Psoas muscle (tissue), 8 donors: ENCODE data around the gene C22orf39. TPM values are rescaled to one million over a fixed set of nuclear protein-coding genes. Genes with fewer than 3 reads are reported as not detected.

Experiments used
- ATAC-seq, 4 donors: fragments of 200-7000 bp; cut with Tn5 transposase; one replicate each; pipeline ENCODE4 v1.9.1; 2020; ENCODE audit warnings: moderate library complexity in 3 of 4, mild to moderate bottlenecking in 2 of 4
- DNase-seq, 2 donors: peaks; one replicate each; pipeline ENCODE4 v3.0.0-alpha.2; 2020
- H3K27ac ChIP-seq: fragments of 200-600 bp; one replicate; pipeline ENCODE4 v1.8.0; 2022
- H3K27me3 ChIP-seq, 3 donors: fragments of 200-600 bp in 1 of 3; one replicate each; pipeline versions ENCODE4 v1.6.1 to v1.8.0; 2013 to 2022; ENCODE audit warnings: low read length in 2 of 3, mild to moderate bottlenecking in 2 of 3, moderate library complexity in 1 of 3; ENCODE audit not compliant: insufficient read depth in 3 of 3
- H3K36me3 ChIP-seq, 2 donors: fragments of 200-600 bp in 1 of 2; one replicate each; pipeline versions ENCODE4 v1.6.1 to v1.8.0; 2013 to 2022; ENCODE audit warnings: low read depth in 1 of 2, mild to moderate bottlenecking in 1 of 2, moderate library complexity in 1 of 2; ENCODE audit not compliant: insufficient read depth in 1 of 2
- H3K4me1 ChIP-seq: fragments of 200-600 bp; one replicate; pipeline ENCODE4 v1.8.0; 2022
- H3K4me3 ChIP-seq: fragments of 200-600 bp; one replicate; pipeline ENCODE4 v1.8.0; 2022; ENCODE audit warnings: mild to moderate bottlenecking
- H3K9me3 ChIP-seq: fragments of 200-600 bp; one replicate; pipeline ENCODE4 v1.8.0; 2022
- CTCF ChIP-seq: fragments of 200-600 bp; IDR thresholded peaks from one replicate; pipeline ENCODE4 v1.8.0; 2022; ENCODE audit warnings: antibody characterized with exemption
- WGBS, 3 donors: extraction: QIAGEN DNeasy Blood & Tissue Kit; methylation state at CpG; one replicate each; pipeline versions ENCODE4 v1.1.6 to v1.1.7; 2013; 5-methylcytosine and 5-hydroxymethylcytosine counted together
- intact Hi-C, 2 donors: fragments of 100-400 bp; cut with DNase I; formaldehyde crosslinking; loops; one replicate each; pipeline versions ENCODE4 v1.11.0 to v1.14.2; 2022
- polyA plus RNA-seq, 3 donors: library from polyadenylated mRNA; stranded (reverse); fragments of 200-250 nt; gene quantifications; one replicate each; pipeline ENCODE4 v1.2.3, GENCODE V29; 2013
- total RNA-seq, 4 donors: library from RNA; stranded (reverse); fragmentation: NEBNext Ultra II Directional in 2 of 4; extraction: Animal tissue kit (Norgen Biotek cat#: 25700) in 2 of 4; gene quantifications; one replicate each; pipeline versions ENCODE4 v1.2.1 to v1.2.4, GENCODE V29; 2021 to 2023
- donor health status: healthy with polysubstance abuse.
- donor health status: DM: no; HTN: no; CAD: no; lungs with moderate emphysema.
- donor health status: Bipolar disorder and iron deficiency.
- donor health status: healthy.
- donor health status: DM: yes; HTN: yes; CAD: no.
- donor health status: DM: no; HTN: no; CAD: no.
- donor health status: DM: no; HTN: no; CAD: no.
- donor health status: DM: yes; HTN: yes; CAD: no.

C22orf39 gene
- total and polyA plus RNA-seq, 7 donors: 60.9 to 104 (median 88.7) TPM

DNA sequence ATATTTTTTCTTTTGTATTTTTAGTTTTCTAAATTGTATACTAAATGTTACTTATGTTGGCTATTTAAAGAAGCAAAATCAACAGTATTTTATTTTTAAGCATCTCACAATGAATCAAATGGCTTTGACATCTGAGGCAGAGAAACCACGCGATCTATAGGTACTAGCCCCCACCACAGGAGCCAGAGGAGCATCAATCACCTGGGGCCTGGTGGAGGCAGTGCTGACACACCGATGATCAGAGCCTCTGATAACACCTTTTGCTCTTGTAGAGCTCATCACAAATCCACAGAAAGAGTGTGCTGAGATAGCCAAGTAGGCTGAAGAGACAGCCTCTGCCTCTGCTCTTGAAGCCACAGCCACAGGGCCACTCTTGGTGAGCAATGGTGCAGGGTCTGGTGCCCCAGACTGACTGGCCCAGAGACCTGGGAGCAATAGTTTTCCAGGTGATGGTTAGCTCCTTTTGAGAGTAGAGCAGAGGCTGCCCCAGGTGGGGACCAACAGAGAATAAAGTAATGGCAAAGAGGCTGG lies 41.2 kb downstream of the C22orf39 start:
- DNase-seq (no peak), ATAC-seq (no peak)
- intact Hi-C loops: no loop called here
- TF ChIP-seq CTCF: no peak
- Histone ChIP-seq H3K27ac (no peak overlapping the region), H3K27me3 (no peaks in the 10 kb centered on the region), H3K4me3 (no peak overlapping the region), H3K9me3 (no peaks in the 10 kb centered on the region), H3K36me3 (peaks cover 14 to 72% of the 10 kb centered on the region in 2 donors), H3K4me1 (peaks cover 6% of the 10 kb centered on the region)
- 84 to 95% (median 91%) methylated on average over 3 of the region's 3 CpGs for WGBS, 3 donors

- peaks cover 14 to 74% of the 10 kb centered on the region in 2 donors for H3K36me3 ChIP-seq
- intact Hi-C loops: no loop called here
- WGBS, 3 donors: 94 to 98% (median 97%) methylated on average over 8 of the region's 8 CpGs
- TF ChIP-seq CTCF: no peak
- no peak for DNase-seq
- no peak overlapping the region for H3K27ac ChIP-seq
- no peak overlapping the region for H3K4me3 ChIP-seq
- H3K27me3 ChIP-seq: no peaks in the 10 kb centered on the region
- no peaks in the 10 kb centered on the region for H3K4me1 ChIP-seq
- H3K9me3 ChIP-seq: no peaks in the 10 kb centered on the region
- ATAC-seq: no peak
These were observed 41.9 kb downstream of the C22orf39 start for GRCh38 chr22:19405652-19406051.

- Histone ChIP-seq H3K36me3 (peaks cover 14 to 77% of the 10 kb centered on the region in 2 donors), H3K27ac (no peak overlapping the region), H3K27me3 (no peaks in the 10 kb centered on the region), H3K4me3 (no peak overlapping the region), H3K4me1 (no peaks in the 10 kb centered on the region), H3K9me3 (no peaks in the 10 kb centered on the region)
- no peak for TF ChIP-seq CTCF
- DNase-seq (no peak), ATAC-seq (no peak)
- 94 to 97% (median 94%) methylated on average over 4 of the region's 4 CpGs for WGBS, 3 donors
- intact Hi-C loops: no loop called here
These were observed 42.4 kb downstream of the C22orf39 start for GRCh38 chr22:19405133-19405532.

DNA sequence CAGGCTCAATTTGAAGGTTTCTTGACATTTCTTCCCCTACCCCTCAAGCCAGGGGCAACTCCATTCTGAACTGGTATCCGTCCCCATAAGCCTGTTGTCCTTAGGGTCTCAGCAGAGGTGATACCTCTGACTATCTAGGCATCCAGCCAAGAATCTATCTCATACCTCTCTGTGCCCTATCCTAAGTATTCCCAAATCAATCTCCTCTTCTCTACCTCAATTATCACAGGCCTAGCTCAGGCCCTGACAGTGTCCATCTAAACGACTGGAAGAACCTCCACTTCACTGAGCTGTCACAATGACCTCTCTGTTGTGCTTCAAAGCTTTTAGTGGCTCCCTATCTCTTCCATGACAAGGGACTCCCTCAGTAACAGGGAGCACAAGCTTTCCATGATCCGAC lies 42.8 kb downstream of the C22orf39 start:
- ATAC-seq: no peak
- Histone ChIP-seq H3K9me3 (no peaks in the 10 kb centered on the region), H3K27me3 (no peaks in the 10 kb centered on the region), H3K4me1 (no peaks in the 10 kb centered on the region), H3K27ac (no peak overlapping the region), H3K36me3 (peaks cover 14 to 77% of the 10 kb centered on the region in 2 donors), H3K4me3 (no peak overlapping the region)
- WGBS, 3 donors: 90 to 98% (median 96%) methylated on average over 3 of the region's 3 CpGs
- no peak for DNase-seq
- no peak for TF ChIP-seq CTCF
- intact Hi-C loops: no loop called here

GRCh38 chr22:19402642-19403191 lies 44.8 kb downstream of the C22orf39 start:
- Histone ChIP-seq H3K4me1 (no peaks in the 10 kb centered on the region), H3K4me3 (no peak overlapping the region), H3K27ac (peak overlapping the region; percentile 9), H3K36me3 (peaks cover 11 to 77% of the 10 kb centered on the region in 2 donors), H3K27me3 (no peaks in the 10 kb centered on the region), H3K9me3 (no peaks in the 10 kb centered on the region)
- TF ChIP-seq CTCF: no peak
- intact Hi-C loops: no loop called here
- ATAC-seq (peak in 2 of 4 donors; percentile 34 to 61), DNase-seq (no peak)
- 95 to 99% (median 98%) methylated on average over 4 of the region's 4 CpGs for WGBS, 3 donors
